GM23338 (cell line): ENCODE data around the gene POLR2A. TPM values are rescaled to one million over a fixed set of nuclear protein-coding genes. Genes with fewer than 3 reads are reported as not detected.

Source experiments
- ATAC-seq: fragments of 200-7000 bp; cut with Tn5 transposase; 3 replicates; pipeline ENCODE4 v1.9.1; 2020
- DNase-seq: peaks from one replicate; pipeline ENCODE4 v3.0.0-alpha.2; 2015; ENCODE audit warnings: low spot score
- H2AFZ ChIP-seq: fragments of 200-600 bp; sonication (generic); 2 replicates; pipeline ENCODE4 v1.8.0; 2016; ENCODE audit warnings: antibody characterized with exemption, mild to moderate bottlenecking, moderate library complexity
- H3F3A ChIP-seq: fragments of 200-600 bp; sonication (generic); replicated peaks from 2 replicates; pipeline ENCODE4 v1.8.0; 2017; ENCODE audit warnings: antibody characterized with exemption, mixed run types, low read depth
- H3K27ac ChIP-seq: fragments of 200-600 bp; sonication (generic); 2 replicates; pipeline ENCODE4 v1.6.1; 2016; ENCODE audit warnings: low read depth
- H3K27me3 ChIP-seq: fragments of 200-600 bp; sonication (generic); 2 replicates; pipeline ENCODE4 v1.8.0; 2016; ENCODE audit warnings: mild to moderate bottlenecking, mixed run types, moderate library complexity; ENCODE audit not compliant: insufficient read depth
- H3K36me3 ChIP-seq: fragments of 200-600 bp; sonication (generic); 2 replicates; pipeline ENCODE4 v1.8.0; 2016; ENCODE audit warnings: mild to moderate bottlenecking; ENCODE audit not compliant: insufficient read depth
- H3K4me1 ChIP-seq: fragments of 200-600 bp; sonication (generic); 2 replicates; pipeline ENCODE4 v1.8.0; 2016; ENCODE audit warnings: mild to moderate bottlenecking, moderate library complexity; ENCODE audit not compliant: insufficient read depth
- H3K4me2 ChIP-seq: fragments of 200-600 bp; sonication (generic); 2 replicates; pipeline ENCODE4 v1.7.1; 2017; ENCODE audit warnings: mixed run types
- H3K4me3 ChIP-seq: fragments of 200-600 bp; sonication (generic); 2 replicates; pipeline ENCODE4 v1.6.1; 2016; ENCODE audit warnings: mixed run types
- H3K79me2 ChIP-seq: fragments of 200-600 bp; sonication (generic); replicated peaks from 2 replicates; pipeline ENCODE4 v1.8.0; 2017; ENCODE audit warnings: mild to moderate bottlenecking; ENCODE audit not compliant: insufficient read depth
- H3K9me2 ChIP-seq: fragments of 200-600 bp; sonication (generic); 2 replicates; pipeline ENCODE4 v1.8.0; 2017; ENCODE audit not compliant: insufficient read depth
- H4K20me1 ChIP-seq: fragments of 200-600 bp; sonication (generic); replicated peaks from 2 replicates; pipeline ENCODE4 v1.8.0; 2017; ENCODE audit warnings: mild to moderate bottlenecking; ENCODE audit not compliant: insufficient read depth
- H3K27ac Mint-ChIP-seq: 2 replicates; pipeline ENCODE4 v1.8.0; 2020; ENCODE audit warnings: inconsistent platforms, mild to moderate bottlenecking, moderate library complexity, mixed read lengths
- H3K27me3 Mint-ChIP-seq: 3 replicates; pipeline ENCODE4 v1.8.0; 2022; ENCODE audit warnings: low read depth, mild to moderate bottlenecking, moderate library complexity, mixed read lengths, inconsistent platforms; ENCODE audit not compliant: insufficient read depth, poor library complexity
- H3K36me3 Mint-ChIP-seq: 3 replicates; pipeline ENCODE4 v1.8.0; 2021; ENCODE audit warnings: low read depth, mild to moderate bottlenecking, inconsistent platforms, moderate library complexity, mixed read lengths
- H3K4me1 Mint-ChIP-seq: 3 replicates; pipeline ENCODE4 v1.8.0; 2020; ENCODE audit warnings: mild to moderate bottlenecking, inconsistent platforms, mixed read lengths
- H3K4me3 Mint-ChIP-seq: 3 replicates; pipeline ENCODE4 v1.8.0; 2021; ENCODE audit warnings: moderate library complexity, mild to moderate bottlenecking, inconsistent platforms, mixed read lengths
- H3K9me3 Mint-ChIP-seq: 3 replicates; pipeline ENCODE4 v1.8.0; 2020; ENCODE audit warnings: moderate library complexity, mild to moderate bottlenecking, inconsistent platforms, mixed read lengths
- CREB1 ChIP-seq: fragments of 250-450 bp; sonication (Bioruptor Pico); IDR thresholded peaks from 2 replicates; pipeline ENCODE4 v1.5.0; 2020; ENCODE audit warnings: low read depth, mild to moderate bottlenecking, moderate library complexity
- EZH2 ChIP-seq: fragments of 200-600 bp; sonication (generic); IDR thresholded peaks from one replicate; pipeline ENCODE4 v1.8.0; 2017; ENCODE audit warnings: antibody characterized with exemption, mild to moderate bottlenecking, low read depth; ENCODE audit not compliant: unreplicated experiment
- EZH2phosphoT487 ChIP-seq: fragments of 200-600 bp; sonication (generic); IDR thresholded peaks from one replicate; pipeline ENCODE4 v1.8.1; 2018; ENCODE audit warnings: antibody characterized with exemption; ENCODE audit not compliant: unreplicated experiment
- JUNB ChIP-seq: IDR thresholded peaks from one replicate; pipeline ENCODE4 v1.6.1; 2016; ENCODE audit warnings: antibody characterized with exemption; ENCODE audit not compliant: unreplicated experiment
- NANOG ChIP-seq: IDR thresholded peaks from 2 replicates; pipeline ENCODE4 v1.6.1; 2016; ENCODE audit warnings: antibody characterized with exemption, borderline replicate concordance
- POLR2AphosphoS5 ChIP-seq: IDR thresholded peaks from 2 replicates; pipeline ENCODE4 v1.6.1; 2016; ENCODE audit warnings: antibody characterized with exemption, low read depth
- STAT1 ChIP-seq: IDR thresholded peaks from one replicate; pipeline ENCODE4 v1.6.1; 2016; ENCODE audit warnings: antibody characterized with exemption; ENCODE audit not compliant: unreplicated experiment
- ZNF114 ChIP-seq: fragments of 250-450 bp; sonication (Bioruptor Pico); IDR thresholded peaks from 2 replicates; pipeline ENCODE4 v1.5.0; 2020; ENCODE audit warnings: mild to moderate bottlenecking, moderate library complexity
- ZNF331 ChIP-seq: fragments of 250-450 bp; sonication (Bioruptor Pico); IDR thresholded peaks from 2 replicates; pipeline ENCODE4 v1.5.0; 2020; ENCODE audit warnings: low read depth, mild to moderate bottlenecking, moderate library complexity
- ZNF462 ChIP-seq: fragments of 250-450 bp; sonication (Bioruptor Pico); IDR thresholded peaks from 2 replicates; pipeline ENCODE4 v1.5.0; 2020; ENCODE audit warnings: mild to moderate bottlenecking, moderate library complexity
- polyA plus RNA-seq: library from polyadenylated mRNA; unstranded; fragments of >200 nt; fragmentation: Nextera tagmentation; extraction: Ambion mirVana; gene quantifications from 2 replicates; pipeline ENCODE4 v1.2.1, GENCODE V29; 2016
- total RNA-seq: library from RNA; depleted of rRNA; stranded (reverse); fragments of >200 nt; shearing (Covaris generic); gene quantifications from 2 replicates; pipeline ENCODE4 v1.2.3, GENCODE V29; 2014
- TF ChIP-seq, protein P1 (sequence below), 2 experiments: fragments of 200-600 bp in 1 of 2; sonication (generic) in 1 of 2; conservative IDR thresholded peaks; 2 replicates each; pipeline versions ENCODE4 v1.5.1 to v1.6.1; 2016 to 2017; ENCODE audit warnings: antibody characterized with exemption in 2 of 2, low read depth in 2 of 2, mild to moderate bottlenecking in 2 of 2, moderate library complexity in 1 of 2
- TF ChIP-seq, protein P2 (sequence below): IDR thresholded peaks from 2 replicates; pipeline ENCODE4 v1.6.1; 2016; ENCODE audit warnings: antibody characterized with exemption
- TF ChIP-seq, protein P3 (sequence below): IDR thresholded peaks from one replicate; pipeline ENCODE4 v1.6.1; 2018; ENCODE audit warnings: antibody characterized with exemption; ENCODE audit not compliant: unreplicated experiment

POLR2A gene
- total and polyA plus RNA-seq, 2 experiments from 2014 or later: 56.8 to 151 TPM

DNA sequence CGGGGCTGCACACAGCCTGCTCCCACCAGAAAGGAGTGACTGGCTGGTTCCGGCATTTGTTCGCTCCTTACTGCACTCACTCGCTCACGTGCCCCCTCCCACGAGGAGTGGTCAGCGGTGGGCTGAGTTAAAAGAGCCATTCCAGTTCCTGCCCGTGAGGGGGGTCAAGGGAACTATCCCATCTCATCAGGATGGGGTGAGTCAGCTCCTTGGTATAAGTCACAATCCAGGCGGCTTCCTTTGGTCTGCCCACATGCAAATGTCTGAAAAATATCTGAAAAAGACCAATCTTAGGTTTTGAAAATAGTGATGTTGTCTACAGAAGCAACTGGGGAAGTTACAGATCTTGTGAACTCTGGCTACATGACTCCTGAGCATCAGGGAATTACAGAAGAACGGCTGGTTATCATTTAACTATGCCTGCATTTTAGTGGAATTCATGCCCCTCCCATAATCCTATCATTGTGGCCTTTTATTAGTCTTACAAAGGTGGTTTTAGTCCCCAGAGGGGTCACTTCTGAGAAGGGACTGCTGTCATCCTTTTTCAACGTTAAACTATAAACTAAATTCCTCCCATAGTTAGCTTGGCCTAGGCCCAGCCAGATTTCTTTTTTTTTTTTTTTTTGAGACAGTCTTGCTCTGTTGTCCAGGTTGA is 54.9 kb downstream of the POLR2A start:
- H4K20me1 ChIP-seq: no peaks in the 10 kb centered on the region
- H3K4me1 ChIP-seq: no peaks in the 10 kb centered on the region
- H3K9me2 ChIP-seq: no peaks in the 10 kb centered on the region
- H3F3A ChIP-seq: no peaks in the 10 kb centered on the region
- DNase-seq (no peak), ATAC-seq (no peak)
- H3K9me3 Mint-ChIP-seq: no peaks in the 10 kb centered on the region
- no peaks in the 10 kb centered on the region for H3K27me3 ChIP-seq
- H3K4me3 ChIP-seq: no peak overlapping the region
- H3K36me3 ChIP-seq: no peaks in the 10 kb centered on the region
- H2AFZ ChIP-seq: no peak overlapping the region; the same call in 1 of the 2 replicates
- H3K4me3 Mint-ChIP-seq: no peak overlapping the region
- H3K36me3 Mint-ChIP-seq: no peaks in the 10 kb centered on the region
- H3K27me3 Mint-ChIP-seq: peaks cover 11% of the 10 kb centered on the region
- no peak overlapping the region for H3K27ac Mint-ChIP-seq
- H3K4me2 ChIP-seq: no peak overlapping the region
- H3K4me1 Mint-ChIP-seq: no peaks in the 10 kb centered on the region
- H3K79me2 ChIP-seq: no peaks in the 10 kb centered on the region
- H3K27ac ChIP-seq: no peak overlapping the region
- TF ChIP-seq, protein P1, sequence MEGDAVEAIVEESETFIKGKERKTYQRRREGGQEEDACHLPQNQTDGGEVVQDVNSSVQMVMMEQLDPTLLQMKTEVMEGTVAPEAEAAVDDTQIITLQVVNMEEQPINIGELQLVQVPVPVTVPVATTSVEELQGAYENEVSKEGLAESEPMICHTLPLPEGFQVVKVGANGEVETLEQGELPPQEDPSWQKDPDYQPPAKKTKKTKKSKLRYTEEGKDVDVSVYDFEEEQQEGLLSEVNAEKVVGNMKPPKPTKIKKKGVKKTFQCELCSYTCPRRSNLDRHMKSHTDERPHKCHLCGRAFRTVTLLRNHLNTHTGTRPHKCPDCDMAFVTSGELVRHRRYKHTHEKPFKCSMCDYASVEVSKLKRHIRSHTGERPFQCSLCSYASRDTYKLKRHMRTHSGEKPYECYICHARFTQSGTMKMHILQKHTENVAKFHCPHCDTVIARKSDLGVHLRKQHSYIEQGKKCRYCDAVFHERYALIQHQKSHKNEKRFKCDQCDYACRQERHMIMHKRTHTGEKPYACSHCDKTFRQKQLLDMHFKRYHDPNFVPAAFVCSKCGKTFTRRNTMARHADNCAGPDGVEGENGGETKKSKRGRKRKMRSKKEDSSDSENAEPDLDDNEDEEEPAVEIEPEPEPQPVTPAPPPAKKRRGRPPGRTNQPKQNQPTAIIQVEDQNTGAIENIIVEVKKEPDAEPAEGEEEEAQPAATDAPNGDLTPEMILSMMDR (conservative IDR thresholded peaks at IDR 0.05; ENCODE audit: low read depth in 2 of 2): no peak
- TF ChIP-seq ZNF331 (CRISPR knock-in tag) (no peak), POLR2AphosphoS5 (no peak), EZH2 (no peak), JUNB (no peak), ZNF462 (CRISPR knock-in tag) (no peak), EZH2phosphoT487 (no peak), STAT1 (no peak), NANOG (no peak), CREB1 (CRISPR knock-in tag) (no peak), ZNF114 (CRISPR knock-in tag) (no peak)
- TF ChIP-seq, protein P2, sequence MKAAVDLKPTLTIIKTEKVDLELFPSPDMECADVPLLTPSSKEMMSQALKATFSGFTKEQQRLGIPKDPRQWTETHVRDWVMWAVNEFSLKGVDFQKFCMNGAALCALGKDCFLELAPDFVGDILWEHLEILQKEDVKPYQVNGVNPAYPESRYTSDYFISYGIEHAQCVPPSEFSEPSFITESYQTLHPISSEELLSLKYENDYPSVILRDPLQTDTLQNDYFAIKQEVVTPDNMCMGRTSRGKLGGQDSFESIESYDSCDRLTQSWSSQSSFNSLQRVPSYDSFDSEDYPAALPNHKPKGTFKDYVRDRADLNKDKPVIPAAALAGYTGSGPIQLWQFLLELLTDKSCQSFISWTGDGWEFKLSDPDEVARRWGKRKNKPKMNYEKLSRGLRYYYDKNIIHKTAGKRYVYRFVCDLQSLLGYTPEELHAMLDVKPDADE: no peak
- TF ChIP-seq, protein P3, sequence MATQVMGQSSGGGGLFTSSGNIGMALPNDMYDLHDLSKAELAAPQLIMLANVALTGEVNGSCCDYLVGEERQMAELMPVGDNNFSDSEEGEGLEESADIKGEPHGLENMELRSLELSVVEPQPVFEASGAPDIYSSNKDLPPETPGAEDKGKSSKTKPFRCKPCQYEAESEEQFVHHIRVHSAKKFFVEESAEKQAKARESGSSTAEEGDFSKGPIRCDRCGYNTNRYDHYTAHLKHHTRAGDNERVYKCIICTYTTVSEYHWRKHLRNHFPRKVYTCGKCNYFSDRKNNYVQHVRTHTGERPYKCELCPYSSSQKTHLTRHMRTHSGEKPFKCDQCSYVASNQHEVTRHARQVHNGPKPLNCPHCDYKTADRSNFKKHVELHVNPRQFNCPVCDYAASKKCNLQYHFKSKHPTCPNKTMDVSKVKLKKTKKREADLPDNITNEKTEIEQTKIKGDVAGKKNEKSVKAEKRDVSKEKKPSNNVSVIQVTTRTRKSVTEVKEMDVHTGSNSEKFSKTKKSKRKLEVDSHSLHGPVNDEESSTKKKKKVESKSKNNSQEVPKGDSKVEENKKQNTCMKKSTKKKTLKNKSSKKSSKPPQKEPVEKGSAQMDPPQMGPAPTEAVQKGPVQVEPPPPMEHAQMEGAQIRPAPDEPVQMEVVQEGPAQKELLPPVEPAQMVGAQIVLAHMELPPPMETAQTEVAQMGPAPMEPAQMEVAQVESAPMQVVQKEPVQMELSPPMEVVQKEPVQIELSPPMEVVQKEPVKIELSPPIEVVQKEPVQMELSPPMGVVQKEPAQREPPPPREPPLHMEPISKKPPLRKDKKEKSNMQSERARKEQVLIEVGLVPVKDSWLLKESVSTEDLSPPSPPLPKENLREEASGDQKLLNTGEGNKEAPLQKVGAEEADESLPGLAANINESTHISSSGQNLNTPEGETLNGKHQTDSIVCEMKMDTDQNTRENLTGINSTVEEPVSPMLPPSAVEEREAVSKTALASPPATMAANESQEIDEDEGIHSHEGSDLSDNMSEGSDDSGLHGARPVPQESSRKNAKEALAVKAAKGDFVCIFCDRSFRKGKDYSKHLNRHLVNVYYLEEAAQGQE: no peak
